Measurements from ENCODE around the gene RASSF4. TPM values are rescaled to one million over a fixed set of nuclear protein-coding genes. Genes with fewer than 3 reads are reported as not detected.

RASSF4 gene
- 122 TPM for total RNA-seq
- long read RNA-seq, full-length matches to known transcripts, result 214 of 616 reads
- long read RNA-seq, partial matches to known transcripts, result 190 of 616 reads
- long read RNA-seq, other reads (novel, unspliced or antisense), result 212 of 616 reads

- DNase-seq (ENCODE audit: low spot score), result peak; percentile 98
Measured at GRCh38 chr10:44959247-44960087, at the start of gene RASSF4. Gene RASSF4 (plus strand): TSS chr10:44959802. CDS start chr10:44970203, 10,401 bp downstream.

GRCh38 chr10:44909910-44910309 lies 49.7 kb upstream of the RASSF4 start:
- DNase-seq (ENCODE audit: low spot score), result no peak

DNA sequence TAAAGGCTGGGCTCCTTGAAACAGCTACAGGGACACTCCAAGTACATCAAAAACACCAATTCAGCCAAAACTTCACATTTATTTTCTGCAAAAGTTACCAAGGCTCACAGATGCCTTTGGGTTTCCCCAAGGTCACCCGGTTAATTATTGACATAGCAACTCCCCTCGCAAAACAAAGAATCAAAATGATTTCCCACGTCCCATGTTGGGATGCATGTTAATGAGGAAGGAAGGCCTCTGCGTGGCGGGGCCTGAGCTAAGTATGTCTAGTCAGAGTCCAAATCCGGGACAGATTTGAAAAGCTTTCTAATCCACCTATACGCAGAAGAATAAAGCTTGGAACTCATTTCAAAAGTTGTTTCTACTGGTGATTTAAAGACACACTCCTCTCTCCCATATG lies 49.0 kb upstream of the RASSF4 start:
- DNase-seq (ENCODE audit: low spot score), result no peak

DNA sequence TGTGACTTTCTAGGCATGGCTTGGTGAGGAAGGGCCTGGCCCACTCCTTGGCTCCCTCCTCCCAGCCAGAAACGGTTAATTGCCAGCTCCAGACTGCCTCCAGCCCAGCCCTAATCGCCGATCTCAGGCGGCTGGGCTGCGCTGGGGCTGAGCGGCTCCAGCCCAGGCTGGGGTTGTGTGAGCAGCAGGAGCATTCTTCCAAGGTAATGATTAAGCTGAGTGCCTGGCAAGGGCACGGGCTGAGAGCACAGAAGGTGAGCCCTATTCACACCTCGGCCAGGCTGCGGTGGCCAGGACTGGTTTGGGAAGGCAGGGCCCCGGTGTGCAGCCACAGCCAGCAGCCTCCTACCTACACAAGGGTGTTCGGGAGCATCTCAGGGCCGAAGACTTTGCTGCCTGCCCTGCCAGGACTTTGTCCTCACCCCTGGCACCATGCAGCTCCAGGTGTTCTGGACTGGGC lies 48.5 kb upstream of the RASSF4 start, which contains the start of gene TMEM72:
TMEM72 (plus strand) TSS at position 257 of the 460 bp plus-strand sequence; CDS start at position 433, 176 bp downstream.
- peak; percentile 35 for DNase-seq (ENCODE audit: low spot score)

DNA sequence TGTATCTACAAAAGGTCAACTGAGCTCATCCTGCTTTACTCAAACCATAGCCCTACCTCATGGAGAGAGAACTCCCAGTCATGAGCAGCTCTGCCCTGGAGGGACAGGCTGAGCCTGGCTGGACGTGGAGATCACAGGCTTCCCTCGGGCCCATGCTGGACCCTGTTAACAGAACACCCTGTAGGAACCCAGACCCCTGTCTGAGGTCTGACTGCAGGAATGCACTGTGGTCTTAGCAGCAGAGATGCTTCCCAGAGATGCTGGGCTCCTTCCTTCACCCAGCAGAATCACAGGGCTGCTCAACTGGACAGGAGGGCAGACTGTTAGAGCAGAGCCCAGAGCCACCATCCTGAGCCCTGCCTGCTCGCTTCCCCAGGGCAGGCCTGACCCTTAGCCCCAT lies 47.7 kb upstream of the RASSF4 start:
- DNase-seq (ENCODE audit: low spot score), result no peak

DNA sequence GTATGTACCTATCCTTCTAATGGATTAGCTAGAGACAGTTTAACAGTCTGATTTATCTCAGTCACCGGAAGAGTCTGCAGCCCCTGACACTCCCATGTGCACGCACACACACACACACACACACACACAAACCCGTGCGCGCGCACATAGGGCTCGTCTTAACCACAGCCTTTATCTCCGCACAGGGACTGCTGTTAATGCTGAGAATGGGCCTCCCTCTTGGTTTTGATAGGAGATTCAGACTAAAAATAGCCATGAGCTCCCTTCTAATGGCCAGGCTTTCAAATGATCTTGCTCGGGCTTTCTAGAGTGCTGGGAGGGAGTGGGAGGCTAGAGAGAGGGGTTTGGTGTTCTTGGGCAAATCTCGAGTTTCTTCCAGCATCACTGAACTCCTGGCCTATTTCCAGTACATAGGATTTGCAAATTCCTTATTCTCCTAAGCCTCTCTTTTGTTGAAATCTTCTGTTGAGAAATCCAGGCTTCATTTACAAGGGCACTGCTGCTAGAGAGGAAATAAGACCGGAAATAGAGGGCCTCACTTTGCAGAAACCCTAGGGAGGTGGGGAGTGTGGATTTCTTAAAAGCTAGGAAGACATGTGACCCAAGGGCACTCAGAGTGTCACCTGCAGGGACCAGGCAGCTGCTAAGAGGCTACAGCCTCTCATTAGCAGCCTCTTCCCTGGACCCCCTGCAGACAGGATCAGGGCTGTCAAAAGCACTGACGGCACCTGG lies 46.1 kb upstream of the RASSF4 start:
- DNase-seq (ENCODE audit: low spot score), result no peak

GRCh38 chr10:44914891-44915290 lies 44.7 kb upstream of the RASSF4 start:
- no peak for DNase-seq (ENCODE audit: low spot score)

DNA sequence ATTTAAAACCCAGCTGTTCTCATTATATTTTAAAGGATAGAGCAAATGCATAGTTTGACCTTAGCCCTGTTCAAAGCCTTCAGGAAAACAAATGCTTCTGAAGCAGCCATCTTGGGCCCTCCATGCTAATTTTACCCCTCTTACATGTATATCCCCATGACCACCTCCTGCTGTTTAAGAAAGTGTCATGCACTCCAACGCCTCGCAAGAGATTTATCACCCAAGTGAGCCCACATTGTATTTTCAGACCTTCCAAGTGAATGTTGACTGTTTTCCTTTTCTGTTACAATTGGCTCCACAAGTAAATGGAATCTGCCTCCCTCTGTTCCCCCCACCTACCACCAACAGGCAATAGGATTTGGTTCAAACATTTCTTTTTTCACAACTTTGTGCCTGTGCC lies 43.2 kb upstream of the RASSF4 start:
- no peak for DNase-seq (ENCODE audit: low spot score)

- DNase-seq (ENCODE audit: low spot score), result no peak
Measured at GRCh38 chr10:44917848-44918247, 41.8 kb upstream of the RASSF4 start.

GRCh38 chr10:44920252-44920651 lies 39.4 kb upstream of the RASSF4 start:
- peak; percentile 75 for DNase-seq (ENCODE audit: low spot score)

DNA sequence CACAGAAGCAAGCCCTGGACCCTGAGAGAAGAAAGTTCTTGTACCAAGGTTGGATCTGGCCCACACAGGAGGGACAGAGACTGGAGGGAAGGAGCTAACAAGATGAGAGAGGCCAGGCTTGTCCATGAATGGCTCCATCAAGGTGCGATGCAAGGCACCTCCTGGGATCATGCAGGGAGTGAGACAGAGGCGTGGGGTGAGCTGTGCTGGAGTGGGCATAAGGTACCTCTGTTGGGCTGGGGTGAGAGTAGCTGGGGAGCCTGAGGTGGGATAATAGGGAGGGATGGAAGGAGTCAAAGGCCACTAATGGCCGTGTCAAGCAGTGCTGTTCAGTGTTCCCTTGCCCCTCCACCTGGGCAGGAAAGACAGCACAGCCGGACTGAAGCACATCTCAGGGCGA lies 38.5 kb upstream of the RASSF4 start:
- DNase-seq (ENCODE audit: low spot score), result no peak

DNA sequence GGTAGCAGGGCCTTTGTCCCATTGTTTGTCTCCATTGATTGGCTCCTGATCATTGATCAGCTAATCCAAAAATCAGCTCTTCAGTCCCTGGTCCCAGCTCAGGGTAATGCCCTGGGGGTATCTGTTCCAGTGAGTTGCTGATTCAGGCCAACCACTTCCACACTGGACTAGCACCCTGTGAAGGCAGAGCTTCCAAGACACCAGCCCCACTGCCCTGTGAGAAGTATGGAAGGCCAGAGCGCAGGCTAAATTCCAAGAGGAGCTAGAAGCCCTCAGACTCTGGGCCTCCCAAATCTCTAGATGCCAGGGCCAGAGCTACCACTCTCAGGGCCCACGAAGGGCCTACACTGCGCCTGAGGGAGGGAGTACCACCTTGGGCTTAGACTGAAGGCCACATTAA lies 38.1 kb upstream of the RASSF4 start:
- DNase-seq (ENCODE audit: low spot score), result no peak

DNA sequence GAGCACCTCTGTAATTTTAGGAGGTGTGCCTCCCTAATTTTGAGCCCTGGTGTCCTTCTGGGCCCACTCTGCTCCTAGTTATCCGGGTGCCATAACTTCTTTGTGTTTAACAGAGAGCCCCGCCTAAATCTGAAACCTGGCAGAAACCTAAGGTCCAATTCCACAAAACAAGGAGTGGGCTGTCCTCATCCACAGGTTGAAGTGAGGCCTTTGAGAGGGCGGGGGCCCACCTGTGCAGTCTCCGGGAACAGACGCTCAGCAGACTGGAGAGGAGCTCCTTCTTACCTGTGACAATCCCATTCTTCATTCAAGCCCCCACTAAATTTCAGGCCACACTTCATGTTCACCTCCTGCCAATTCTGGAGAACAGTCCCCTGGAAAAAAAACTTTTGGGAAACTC lies 37.6 kb upstream of the RASSF4 start:
- DNase-seq (ENCODE audit: low spot score), result no peak

DNA sequence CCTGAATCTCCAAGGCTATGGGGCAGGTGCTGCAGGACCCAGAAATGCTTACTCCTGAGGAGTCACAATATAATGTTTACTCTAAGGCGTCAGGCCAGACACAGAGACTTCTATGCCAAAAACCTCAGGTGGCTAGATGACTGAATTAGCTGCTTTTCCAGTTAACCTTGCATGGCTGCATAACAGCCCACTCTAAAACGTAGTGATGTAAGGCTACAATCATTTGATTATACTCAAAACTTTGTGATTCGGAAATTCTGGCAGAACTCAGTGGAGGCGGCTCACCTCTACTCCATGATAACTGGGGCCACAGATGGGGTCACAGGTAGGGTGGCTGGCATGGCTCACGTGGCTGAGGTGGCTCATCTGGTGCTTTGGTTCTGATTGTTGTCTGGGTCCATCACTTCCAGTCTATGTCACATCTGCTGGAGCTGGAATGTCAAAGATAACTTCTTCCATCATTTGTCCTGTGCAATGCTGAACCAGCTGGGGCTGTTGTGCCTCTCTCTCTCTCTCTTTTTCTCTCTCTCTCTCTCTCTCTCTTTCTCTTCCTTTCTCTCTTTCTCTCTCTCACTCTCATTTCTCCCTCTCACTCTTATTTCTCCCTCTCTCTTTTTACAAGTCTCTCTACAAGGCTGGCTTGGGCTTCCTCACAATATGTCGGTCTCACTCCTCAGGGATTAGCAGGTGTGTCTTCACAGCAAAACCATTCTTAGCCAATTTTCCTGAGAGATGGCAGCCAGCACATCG lies 36.6 kb upstream of the RASSF4 start:
- no peak for DNase-seq (ENCODE audit: low spot score)

- peak; percentile 68 for DNase-seq (ENCODE audit: low spot score)
Measured at GRCh38 chr10:44923611-44924010, 36.0 kb upstream of the RASSF4 start.

DNA sequence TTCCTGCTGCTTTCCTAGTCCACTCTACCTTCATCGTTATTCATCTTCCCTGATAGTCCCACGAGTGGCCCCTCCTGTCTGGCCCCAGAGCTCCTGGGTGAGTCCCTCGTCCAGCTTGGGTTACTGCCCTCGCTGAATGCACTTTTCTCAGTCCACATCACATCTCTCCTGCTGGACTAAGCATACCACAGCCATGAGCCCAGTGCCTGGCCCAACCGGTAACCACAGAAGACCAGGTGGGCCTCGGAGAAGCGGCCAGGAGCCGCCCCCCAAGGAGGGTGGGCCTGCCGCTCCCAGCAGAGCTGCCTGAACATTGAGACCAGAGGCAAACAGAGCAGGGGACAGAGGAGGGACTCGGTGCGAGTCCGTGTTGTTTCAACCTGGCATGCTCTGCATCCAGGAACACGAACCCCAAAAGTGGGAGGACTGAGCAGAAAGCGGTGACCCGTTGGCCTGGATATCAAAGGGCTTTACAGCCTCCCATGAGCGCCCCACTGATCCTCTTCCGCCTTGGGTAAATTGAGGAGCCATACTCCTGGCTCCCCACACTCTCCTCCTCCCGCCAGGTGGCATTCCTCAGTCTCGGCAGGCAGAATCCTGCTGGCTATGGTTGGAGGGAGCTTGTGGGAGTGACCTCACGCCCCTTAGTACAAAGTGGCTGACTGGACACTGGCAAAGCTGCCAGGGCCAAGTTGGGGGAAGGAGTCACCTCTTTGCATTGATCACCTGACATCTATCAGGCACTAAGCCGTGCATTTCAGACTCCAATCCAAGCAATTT lies 35.2 kb upstream of the RASSF4 start:
- DNase-seq (ENCODE audit: low spot score), result peak; percentile 75

- peak; percentile 28 for DNase-seq (ENCODE audit: low spot score)
Measured at GRCh38 chr10:44925224-44925623, 34.4 kb upstream of the RASSF4 start.

DNA sequence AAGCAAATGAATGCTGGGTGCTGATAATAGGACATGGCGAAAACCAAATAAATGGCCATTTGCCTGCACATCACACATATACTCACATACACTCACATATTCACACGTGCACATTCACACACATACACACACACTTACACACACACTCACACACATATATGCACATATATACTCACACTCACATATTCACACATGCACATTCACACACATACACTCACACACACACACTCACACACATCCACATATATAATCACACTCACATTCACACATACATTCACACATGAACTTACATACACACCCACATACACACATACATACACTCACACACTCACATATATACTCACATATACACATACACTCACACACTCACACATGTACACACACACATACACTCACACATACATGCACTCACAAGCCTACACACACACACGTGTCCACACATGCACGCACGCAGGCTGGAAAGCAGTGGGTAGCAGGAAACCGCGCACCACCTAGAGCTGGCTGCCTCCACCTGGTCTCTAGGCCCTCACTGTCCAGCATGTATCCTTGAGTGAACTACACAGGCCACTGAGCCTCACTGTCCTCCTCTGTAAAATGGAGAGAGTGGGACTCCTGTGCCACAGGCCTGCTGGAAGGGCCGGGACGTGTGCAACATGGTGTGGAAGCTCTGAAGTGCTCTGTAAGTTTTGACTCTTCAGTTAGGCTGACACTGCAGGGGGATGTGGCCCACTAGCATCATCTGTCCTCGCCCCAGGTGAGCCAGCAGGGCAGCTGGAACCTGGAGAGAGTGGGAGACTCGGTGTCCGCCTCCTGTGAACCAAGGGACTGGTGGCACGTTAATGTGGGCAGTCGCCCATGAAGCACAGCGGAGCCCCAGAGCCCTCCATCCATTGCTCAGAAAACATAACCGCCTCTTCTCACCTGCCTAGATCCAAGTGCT lies 33.5 kb upstream of the RASSF4 start:
- DNase-seq (ENCODE audit: low spot score), result peak; percentile 57

- peak; percentile 41 for DNase-seq (ENCODE audit: low spot score)
Measured at GRCh38 chr10:44926751-44927351, 32.8 kb upstream of the RASSF4 start.
